ENCODE data around the gene ADGRA1.

The ADGRA1 gene

DNA sequence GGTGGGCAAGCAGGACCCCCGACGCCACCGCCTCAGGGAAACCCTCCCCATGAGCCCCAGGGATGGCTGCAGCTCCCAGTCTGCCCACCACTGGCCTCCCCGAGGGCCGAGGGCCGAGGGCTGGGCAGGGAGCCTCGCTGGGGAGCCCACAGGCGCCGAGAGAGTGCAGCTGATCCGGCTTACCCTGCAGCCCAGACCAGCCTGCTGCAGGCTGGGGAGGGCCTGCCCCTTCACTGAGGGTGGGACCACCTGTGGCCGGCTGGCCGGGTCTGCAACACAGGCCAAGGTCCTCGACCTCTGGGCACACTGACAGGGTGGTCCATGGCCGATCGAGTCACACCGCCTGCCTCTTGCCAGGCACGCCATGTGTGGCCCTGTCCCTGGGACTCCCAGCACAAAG, 27.3 kb upstream of the ADGRA1 start:
- DNase-seq (ENCODE audit: low read depth), result no peak
- TF ChIP-seq, protein P1, sequence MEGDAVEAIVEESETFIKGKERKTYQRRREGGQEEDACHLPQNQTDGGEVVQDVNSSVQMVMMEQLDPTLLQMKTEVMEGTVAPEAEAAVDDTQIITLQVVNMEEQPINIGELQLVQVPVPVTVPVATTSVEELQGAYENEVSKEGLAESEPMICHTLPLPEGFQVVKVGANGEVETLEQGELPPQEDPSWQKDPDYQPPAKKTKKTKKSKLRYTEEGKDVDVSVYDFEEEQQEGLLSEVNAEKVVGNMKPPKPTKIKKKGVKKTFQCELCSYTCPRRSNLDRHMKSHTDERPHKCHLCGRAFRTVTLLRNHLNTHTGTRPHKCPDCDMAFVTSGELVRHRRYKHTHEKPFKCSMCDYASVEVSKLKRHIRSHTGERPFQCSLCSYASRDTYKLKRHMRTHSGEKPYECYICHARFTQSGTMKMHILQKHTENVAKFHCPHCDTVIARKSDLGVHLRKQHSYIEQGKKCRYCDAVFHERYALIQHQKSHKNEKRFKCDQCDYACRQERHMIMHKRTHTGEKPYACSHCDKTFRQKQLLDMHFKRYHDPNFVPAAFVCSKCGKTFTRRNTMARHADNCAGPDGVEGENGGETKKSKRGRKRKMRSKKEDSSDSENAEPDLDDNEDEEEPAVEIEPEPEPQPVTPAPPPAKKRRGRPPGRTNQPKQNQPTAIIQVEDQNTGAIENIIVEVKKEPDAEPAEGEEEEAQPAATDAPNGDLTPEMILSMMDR (conservative IDR thresholded peaks at IDR 0.05; ENCODE audit: low read depth, low read length), result no peak
- H3K4me3 ChIP-seq (ENCODE audit: low read length), result no peak overlapping the region

DNA sequence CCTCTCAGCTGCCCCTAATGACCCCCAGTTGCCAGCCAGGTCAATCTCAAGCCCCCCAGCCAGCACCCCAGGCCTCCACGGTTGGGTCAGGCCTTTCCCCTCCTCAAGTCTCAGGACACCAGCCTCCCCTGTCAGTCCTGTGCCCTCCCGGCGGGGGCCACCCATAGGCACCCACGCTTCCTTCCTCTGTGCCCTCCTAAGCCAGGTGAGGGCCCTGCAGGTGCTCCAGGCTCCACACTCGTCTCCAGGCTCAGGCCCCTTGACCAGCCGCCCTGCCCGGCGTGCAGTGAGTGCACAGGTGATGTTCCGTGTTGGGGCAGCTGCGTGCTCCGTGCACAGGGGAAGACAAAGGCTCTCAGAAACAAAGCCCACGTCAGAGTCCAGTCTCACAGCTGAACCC, 26.8 kb upstream of the ADGRA1 start:
- TF ChIP-seq, protein P1 (conservative IDR thresholded peaks at IDR 0.05; ENCODE audit: low read depth, low read length), result no peak
- no peak overlapping the region for H3K4me3 ChIP-seq (ENCODE audit: low read length)
- DNase-seq (ENCODE audit: low read depth), result no peak

DNA sequence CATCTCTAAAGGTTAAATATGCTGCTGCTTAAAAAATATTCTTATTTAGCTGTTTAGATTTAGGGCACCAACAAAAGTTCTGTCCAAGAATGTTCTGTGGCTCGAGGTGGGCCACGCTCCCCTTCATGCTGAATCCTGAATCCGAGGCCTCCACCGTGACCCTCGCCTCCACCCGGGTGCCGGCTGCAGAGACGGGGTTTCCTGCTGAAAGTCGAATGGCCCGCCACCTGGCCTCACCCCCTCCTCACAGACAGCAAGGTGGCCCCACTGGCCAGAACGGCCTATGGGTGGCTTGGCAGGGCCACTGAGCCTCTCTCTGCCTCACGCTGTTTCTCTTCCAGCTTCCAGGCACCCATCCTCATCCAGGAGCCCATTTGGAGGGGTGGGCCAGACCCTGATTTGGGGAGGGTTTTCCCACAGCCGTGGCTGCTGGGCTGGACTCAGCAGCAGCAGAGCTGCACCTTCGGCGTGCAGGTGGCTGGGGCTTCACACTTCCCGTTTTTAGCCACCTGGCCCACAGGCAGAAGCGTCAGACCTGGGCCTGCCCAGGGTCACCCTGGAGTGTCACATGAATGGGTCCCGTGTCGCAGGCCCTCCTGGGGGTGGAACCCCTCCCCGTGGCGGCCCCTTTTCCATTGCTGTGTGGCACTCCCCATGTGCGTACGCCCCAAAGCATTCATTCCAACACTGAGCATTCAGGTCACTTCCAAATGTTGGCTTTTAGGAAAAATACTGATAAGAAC, 26.3 kb upstream of the ADGRA1 start:
- TF ChIP-seq, protein P1 (conservative IDR thresholded peaks at IDR 0.05; ENCODE audit: low read depth, low read length), result no peak
- DNase-seq (ENCODE audit: low read depth), result no peak
- no peak overlapping the region for H3K4me3 ChIP-seq (ENCODE audit: low read length)

DNA sequence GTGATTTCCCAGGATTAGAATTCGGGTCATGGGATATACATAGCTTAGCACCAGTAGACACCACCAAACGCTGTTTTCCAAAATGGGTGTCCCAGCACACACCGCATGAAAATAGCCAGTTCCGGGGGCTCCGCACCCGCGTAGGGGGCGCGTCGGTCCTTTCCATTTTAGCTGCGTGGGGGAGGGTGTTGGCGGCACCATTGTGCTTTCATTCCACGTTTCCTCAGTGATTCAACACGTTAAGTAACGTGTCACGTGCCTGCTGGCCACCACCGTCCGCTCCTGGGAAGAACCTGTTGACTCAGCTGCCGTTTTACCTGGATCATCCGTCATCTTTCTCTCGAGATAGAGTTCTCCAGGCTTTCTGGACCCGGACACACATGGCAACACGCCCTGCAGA, 25.6 kb upstream of the ADGRA1 start:
- DNase-seq (ENCODE audit: low read depth), result no peak
- H3K4me3 ChIP-seq (ENCODE audit: low read length), result no peak overlapping the region
- TF ChIP-seq, protein P1 (conservative IDR thresholded peaks at IDR 0.05; ENCODE audit: low read depth, low read length), result no peak

DNA sequence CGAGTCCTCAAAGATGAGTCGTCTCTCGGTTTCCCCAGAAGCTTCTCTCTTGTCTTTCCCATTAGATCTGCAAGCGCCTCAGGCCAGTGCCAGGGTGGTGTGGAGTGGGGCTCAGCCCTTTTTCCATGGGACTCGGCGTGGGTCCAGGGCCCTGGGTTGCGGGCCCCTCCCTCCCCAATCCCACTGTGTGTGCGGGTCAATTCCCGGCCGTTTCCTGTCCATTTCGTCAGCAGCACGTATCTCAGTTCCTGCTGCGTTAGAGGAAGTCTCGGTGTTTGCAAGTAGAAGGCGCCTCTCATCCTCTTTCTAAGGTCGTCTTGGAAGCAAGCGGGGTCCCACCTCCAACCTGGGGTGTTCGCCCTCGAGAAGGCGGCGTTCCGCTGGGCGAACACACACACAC, 25.1 kb upstream of the ADGRA1 start:
- no peak for DNase-seq (ENCODE audit: low read depth)
- TF ChIP-seq, protein P1 (conservative IDR thresholded peaks at IDR 0.05; ENCODE audit: low read depth, low read length), result no peak
- no peak overlapping the region for H3K4me3 ChIP-seq (ENCODE audit: low read length)

DNA sequence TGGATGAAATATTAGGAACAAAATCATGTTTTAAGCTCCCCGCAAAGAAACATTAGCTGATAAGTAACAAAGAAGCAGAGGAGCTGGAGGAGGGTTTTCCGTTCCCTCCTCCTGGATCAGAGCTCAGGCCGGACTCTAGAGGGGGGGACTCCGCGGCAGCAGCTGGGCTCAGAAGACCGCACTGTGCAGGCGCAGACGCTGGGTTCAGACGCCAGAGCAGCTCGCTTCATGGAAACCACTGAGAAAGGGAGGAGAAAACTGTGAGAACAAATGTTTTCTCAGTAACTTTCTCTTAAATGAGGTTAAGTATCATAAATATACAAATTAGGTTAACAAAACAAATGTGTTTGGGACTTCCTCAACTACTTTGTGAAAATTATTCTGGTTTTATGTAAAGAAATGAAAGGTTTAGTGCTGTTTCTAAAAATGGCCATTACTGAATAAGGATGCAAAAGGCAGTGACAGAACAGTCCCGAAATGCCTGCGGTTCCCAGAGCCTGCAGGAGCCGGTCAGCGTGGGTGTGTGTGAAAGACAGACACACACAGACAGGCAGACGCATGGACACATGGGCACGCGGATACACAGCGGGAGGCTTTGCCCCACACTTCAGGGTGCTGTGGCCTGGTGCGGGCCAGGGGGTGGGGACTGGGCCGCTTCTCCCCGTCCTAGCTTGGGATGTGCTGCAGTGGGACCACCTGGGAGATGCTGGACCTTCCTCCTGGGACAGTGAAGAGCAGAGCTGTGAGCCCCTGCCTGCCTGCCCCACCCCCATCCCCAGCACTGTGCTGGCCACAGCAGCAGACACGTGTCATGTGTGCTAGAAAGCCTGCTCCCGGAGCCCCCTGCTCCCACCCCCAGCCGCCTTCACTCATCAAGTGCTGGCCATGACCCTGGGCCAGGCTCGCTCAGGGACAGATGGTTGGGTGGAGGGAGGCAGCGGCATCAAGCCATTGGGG, 20.3 kb upstream of the ADGRA1 start:
- TF ChIP-seq, protein P1 (conservative IDR thresholded peaks at IDR 0.05; ENCODE audit: low read depth, low read length), result no peak
- no peak for DNase-seq (ENCODE audit: low read depth)
- H3K4me3 ChIP-seq (ENCODE audit: low read length), result no peak overlapping the region
